NCI-H1694 (cell line): ENCODE measurements around the gene ANKRD13C.

Experiments
- DNase-seq: peaks from one replicate; lab custom pipeline; 2025; lab: John Stamatoyannopoulos, UW

The ANKRD13C gene

DNA sequence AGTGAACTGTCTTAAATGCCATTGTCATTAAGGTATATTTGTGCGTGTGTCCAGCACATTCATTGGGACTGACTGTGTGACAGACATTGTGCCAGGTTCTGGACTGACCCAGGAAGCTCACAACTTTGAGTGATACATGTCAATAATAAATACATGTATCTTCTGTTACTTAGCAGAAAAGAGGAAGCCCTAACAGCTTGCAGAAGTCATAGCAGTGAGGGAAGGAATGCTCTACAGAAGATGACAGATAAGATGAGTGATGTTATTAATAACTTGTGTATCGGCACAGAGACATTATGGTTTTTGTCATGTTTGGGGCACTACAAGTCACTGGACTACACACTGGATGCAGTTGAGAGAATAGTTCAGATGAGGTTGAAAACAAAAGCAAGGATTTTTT lies 134.5 kb downstream of the ANKRD13C start:
- DNase-seq = no peak

DNA sequence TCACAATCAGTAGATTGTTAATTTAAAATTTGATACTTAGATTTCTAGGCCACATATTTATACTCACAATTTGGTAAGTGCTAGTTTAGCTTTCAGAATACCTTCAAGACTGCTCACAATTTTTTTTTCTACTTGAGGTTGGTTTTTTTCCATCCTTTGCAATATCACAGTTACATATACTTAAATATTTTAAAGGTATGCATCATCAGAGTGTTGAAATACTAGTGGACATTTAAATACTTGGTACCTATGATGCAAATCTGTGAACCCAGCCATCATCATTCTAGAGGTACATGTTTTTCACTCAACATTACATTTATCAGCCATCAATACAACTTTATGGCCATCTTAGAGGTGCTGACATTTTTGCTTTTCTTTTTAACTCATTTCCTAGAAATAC lies 143.0 kb downstream of the ANKRD13C start:
- DNase-seq = no peak

DNA sequence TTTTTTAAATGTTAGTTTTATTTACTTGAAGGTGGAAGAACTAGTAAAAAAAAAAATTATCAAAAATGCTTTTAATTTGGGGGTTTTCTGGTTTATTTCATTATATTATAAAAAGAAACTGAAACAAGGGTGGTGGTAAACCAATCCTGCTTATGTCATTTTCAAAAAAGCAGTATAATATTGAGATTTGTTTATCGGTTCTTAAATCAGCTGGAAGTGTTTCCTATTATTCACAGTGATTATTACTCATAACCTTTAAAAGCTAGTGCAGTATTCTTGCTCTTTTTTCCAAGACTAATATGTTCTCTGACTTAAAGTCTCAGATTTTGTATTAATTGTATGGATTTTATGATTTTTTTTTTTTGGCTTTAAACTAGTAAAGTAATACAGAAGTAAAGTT lies 143.7 kb downstream of the ANKRD13C start:
- DNase-seq = no peak
